B cell (primary cell): ENCODE data around the gene OPN1SW. TPM values are rescaled to one million over a fixed set of nuclear protein-coding genes. Genes with fewer than 3 reads are reported as not detected.

ENCODE experiments used
- ATAC-seq: fragments of 200-7000 bp; cut with Tn5 transposase; one replicate; pipeline ENCODE4 v1.10.0; 2021; ENCODE audit warnings: low read depth, mild to moderate bottlenecking, moderate number of reproducible peaks, moderate library complexity
- CTCF ChIA-PET: fragments of 350-600 bp; sonication (Branson Sonifier 250); formaldehyde crosslinking; loops from one replicate; lab custom pipeline; 2021; ENCODE audit warnings: antibody characterized with exemption, inconsistent platforms; lab: Charles Lee
- POLR2A ChIA-PET: fragments of 350-600 bp; sonication (Branson Sonifier 250); formaldehyde crosslinking; loops from one replicate; lab custom pipeline; 2021; ENCODE audit warnings: antibody characterized with exemption; lab: Charles Lee
- DNase-seq: peaks from one replicate; pipeline ENCODE4 v3.0.0; 2013
- H2AFZ ChIP-seq: 2 replicates; pipeline ENCODE4 v1.6.1; 2012; ENCODE audit warnings: mild to moderate bottlenecking, low read depth, low read length; ENCODE audit not compliant: insufficient read depth, poor library complexity, severe bottlenecking
- H3K27ac ChIP-seq, 2 donors: 1 replicate in 1 of 2; 2 replicates in 1 of 2; pipeline ENCODE4 v1.5.1; 2012 to 2013; ENCODE audit warnings: low read length in 2 of 2, mild to moderate bottlenecking in 2 of 2, moderate library complexity in 1 of 2
- H3K27me3 ChIP-seq, 4 experiments: fragments of 200-600 bp in 1 of 4; sonication (generic) in 1 of 4; replicated peaks in 1 of 4; 1 replicate in 2 of 4; 2 replicates in 2 of 4; pipeline versions ENCODE4 v1.6.1 to v1.7.0; 2013 to 2016; ENCODE audit warnings: low read length in 3 of 4, mild to moderate bottlenecking in 2 of 4, mixed read lengths in 1 of 4, moderate library complexity in 1 of 4; ENCODE audit not compliant: insufficient read depth in 4 of 4, control insufficient read depth in 3 of 4; ENCODE audit errors: control extremely low read depth in 1 of 4
- H3K36me3 ChIP-seq, 2 experiments: replicated peaks in 1 of 2; 1 replicate in 1 of 2; 2 replicates in 1 of 2; pipeline versions ENCODE4 v1.6.1 to v1.7.1; 2013; ENCODE audit warnings: low read length in 1 of 2; ENCODE audit not compliant: insufficient read depth in 2 of 2, control insufficient read depth in 1 of 2; ENCODE audit errors: control extremely low read depth in 1 of 2, extremely low read depth in 1 of 2
- H3K4me1 ChIP-seq, 2 donors: fragments of 200-600 bp in 1 of 2; sonication (generic) in 1 of 2; 1 replicate in 1 of 2; 2 replicates in 1 of 2; pipeline versions ENCODE4 v1.5.1 to v1.6.1; 2013 to 2017; ENCODE audit warnings: low read length in 2 of 2; ENCODE audit not compliant: control insufficient read depth in 2 of 2, insufficient read depth in 2 of 2
- H3K4me2 ChIP-seq: replicated peaks from 2 replicates; pipeline ENCODE3; 2012; ENCODE audit warnings: mild to moderate bottlenecking, low read depth, low read length; ENCODE audit not compliant: poor library complexity, severe bottlenecking
- H3K4me3 ChIP-seq, 5 experiments: fragments of 200-600 bp in 1 of 5; sonication (generic) in 1 of 5; 1 replicate in 3 of 5; 2 replicates in 2 of 5; pipeline versions ENCODE4 v1.5.1 to v1.7.0; 2011 to 2016; ENCODE audit warnings: low read length in 4 of 5, mild to moderate bottlenecking in 4 of 5, low read depth in 2 of 5, control low read depth in 1 of 5, moderate library complexity in 1 of 5; ENCODE audit not compliant: insufficient read depth in 1 of 5; ENCODE audit errors: control extremely low read depth in 1 of 5, extremely low read depth in 1 of 5
- H3K79me2 ChIP-seq: fragments of 200-600 bp; sonication (generic); one replicate; pipeline ENCODE4 v1.6.0; 2016; ENCODE audit warnings: low read length; ENCODE audit not compliant: control insufficient read depth, insufficient read depth
- H3K9ac ChIP-seq: fragments of 200-600 bp; sonication (generic); 2 replicates; pipeline ENCODE4 v1.6.1; 2017; ENCODE audit warnings: mild to moderate bottlenecking, low read length, moderate library complexity
- H3K9me3 ChIP-seq, 3 donors: one replicate each; pipeline versions ENCODE4 v1.6.1 to v1.7.1; 2013; ENCODE audit warnings: low read length in 2 of 3; ENCODE audit not compliant: control insufficient read depth in 2 of 3, insufficient read depth in 1 of 3; ENCODE audit errors: control extremely low read depth in 1 of 3
- H4K20me1 ChIP-seq: 2 replicates; pipeline ENCODE4 v1.6.0; 2012; ENCODE audit warnings: mild to moderate bottlenecking, low read length; ENCODE audit not compliant: insufficient read depth, control insufficient read depth, poor library complexity, severe bottlenecking
- H3K27ac Mint-ChIP-seq: one replicate; pipeline ENCODE4 v1.8.0; 2021; ENCODE audit warnings: mixed read lengths
- H3K27me3 Mint-ChIP-seq: one replicate; pipeline ENCODE4 v1.8.0; 2021; ENCODE audit warnings: mixed read lengths
- H3K4me1 Mint-ChIP-seq: one replicate; pipeline ENCODE4 v1.8.0; 2021; ENCODE audit warnings: mixed read lengths
- H3K4me3 Mint-ChIP-seq: one replicate; pipeline ENCODE4 v1.8.0; 2021; ENCODE audit warnings: mixed read lengths
- H3K9me3 Mint-ChIP-seq: one replicate; pipeline ENCODE4 v1.8.0; 2022; ENCODE audit warnings: mixed read lengths; ENCODE audit not compliant: insufficient read depth
- CTCF ChIP-seq: fragments of 200-600 bp; IDR thresholded peaks from one replicate; pipeline ENCODE4 v1.8.0; 2022; ENCODE audit warnings: antibody characterized with exemption, mild to moderate bottlenecking
- EZH2 ChIP-seq: IDR thresholded peaks from 2 replicates; pipeline ENCODE4 v1.6.1; 2012; ENCODE audit warnings: borderline replicate concordance, low read depth, mild to moderate bottlenecking, moderate library complexity, low read length; ENCODE audit not compliant: insufficient read depth, poor library complexity, severe bottlenecking
- WGBS: methylation state at CpG from one replicate; pipeline ENCODE4 v1.1.5; 2013; ENCODE audit warnings: missing lambda C conversion rate; ENCODE audit not compliant: insufficient coverage; 5-methylcytosine and 5-hydroxymethylcytosine counted together
- intact Hi-C: fragments of 100-400 bp; cut with micrococcal nuclease; formaldehyde crosslinking; loops from one replicate; pipeline ENCODE4 v1.10.0; 2022
- polyA plus RNA-seq: library from polyadenylated mRNA; depleted of rRNA; stranded (reverse); fragments of >200 nt; gene quantifications from 2 replicates; pipeline ENCODE4 v1.2.3, GENCODE V29; 2012
- total RNA-seq, 2 donors: library from RNA; stranded (reverse); fragments of 120-200 nt in 1 of 2; gene quantifications; 1 replicate in 1 of 2; 2 replicates in 1 of 2; pipeline versions ENCODE4 v1.2.3 to v1.2.4, GENCODE V29; 2013 to 2022

OPN1SW gene
- total and polyA plus RNA-seq, 2 donors (not counting 1 experiment from before 2014, with no cell fraction given) = not detected

GRCh38 chr7:128729494-128729893 is 46.1 kb downstream of the OPN1SW start:
- H3K9me3 ChIP-seq = peaks cover 0 to 5% (median 0%) of the 10 kb centered on the region in 3 donors
- no peaks in the 10 kb centered on the region for H4K20me1 ChIP-seq
- intact Hi-C loops = no loop called here
- DNase-seq = no peak
- no peak for ATAC-seq
- H2AFZ ChIP-seq = no peak overlapping the region
- H3K4me3 ChIP-seq = no peak overlapping the region
- H3K36me3 ChIP-seq = no peaks in the 10 kb centered on the region
- Mint-ChIP-seq H3K4me1 (no peaks in the 10 kb centered on the region), H3K4me3 (no peak overlapping the region), H3K27me3 (peaks cover 11% of the 10 kb centered on the region), H3K27ac (no peak overlapping the region), H3K9me3 (no peaks in the 10 kb centered on the region)
- peaks cover 2 to 9% of the 10 kb centered on the region in 2 donors for H3K4me1 ChIP-seq
- H3K27me3 ChIP-seq = peaks cover 0 to 7% (median 0%) of the 10 kb centered on the region in 4 experiments
- POLR2A ChIA-PET = no interaction called here
- no peak overlapping the region for H3K4me2 ChIP-seq
- no peaks in the 10 kb centered on the region for H3K79me2 ChIP-seq
- CTCF ChIA-PET = no interaction called here
- 94% methylated on average over 4 of the region's 4 CpGs for WGBS
- no peak overlapping the region for H3K27ac ChIP-seq
- no peak overlapping the region for H3K9ac ChIP-seq
- no peak for TF ChIP-seq CTCF
- TF ChIP-seq EZH2 = no peak

DNA sequence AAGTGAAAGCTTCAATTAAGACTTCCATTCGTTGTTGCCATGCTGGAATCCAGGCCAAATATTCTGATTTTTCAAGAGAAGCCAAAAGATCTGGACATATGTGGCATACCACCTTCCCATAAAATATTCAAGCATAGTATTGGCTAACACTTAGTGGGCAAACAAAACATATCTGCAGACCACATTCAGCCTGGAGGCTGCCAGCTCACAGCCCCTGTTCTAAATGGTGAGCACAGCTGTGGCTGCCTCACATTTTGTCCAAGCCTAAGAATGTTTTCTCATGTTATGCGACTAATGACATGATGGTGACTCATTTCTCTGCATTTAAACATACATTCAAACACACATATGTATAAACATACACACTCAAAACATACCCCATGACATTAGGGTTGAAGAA is 47.0 kb downstream of the OPN1SW start:
- no peaks in the 10 kb centered on the region for H4K20me1 ChIP-seq
- no peak for ATAC-seq
- H3K36me3 ChIP-seq = no peaks in the 10 kb centered on the region
- ChIA-PET POLR2A (no interaction called here), CTCF (no interaction called here)
- H3K4me2 ChIP-seq = no peak overlapping the region
- H3K9ac ChIP-seq = no peak overlapping the region
- peaks cover 11% of the 10 kb centered on the region for H3K27me3 Mint-ChIP-seq
- H3K4me3 ChIP-seq = no peak overlapping the region
- H3K4me1 ChIP-seq = peaks cover 0 to 5% of the 10 kb centered on the region in 2 donors
- H2AFZ ChIP-seq = no peak overlapping the region
- H3K9me3 Mint-ChIP-seq = no peaks in the 10 kb centered on the region
- H3K4me1 Mint-ChIP-seq = no peaks in the 10 kb centered on the region
- no peak overlapping the region for H3K27ac ChIP-seq
- no peak overlapping the region for H3K27ac Mint-ChIP-seq
- no peak overlapping the region for H3K4me3 Mint-ChIP-seq
- intact Hi-C loops = no loop called here
- no peak for DNase-seq
- H3K79me2 ChIP-seq = no peaks in the 10 kb centered on the region
- peaks cover 0 to 5% (median 0%) of the 10 kb centered on the region in 3 donors for H3K9me3 ChIP-seq
- TF ChIP-seq EZH2 (no peak), CTCF (no peak)
- H3K27me3 ChIP-seq = peaks cover 0 to 7% (median 0%) of the 10 kb centered on the region in 4 experiments
- whole genome bisulfite sequencing = 83% methylated on average over 1 of the region's 2 CpGs
